GM19240 (cell line): ENCODE measurements around the gene MC2R.

Experiments
- DNase-seq: peaks from one replicate; pipeline ENCODE4 v3.0.0; 2011; ENCODE audit warnings: low spot score; ENCODE audit not compliant: insufficient read length

The MC2R gene

GRCh38 chr18:13915391-13915790 is at the start of gene MC2R:
TSS of gene MC2R (minus strand) at chr18:13915536. CDS start at chr18:13885518, 30,018 bp downstream.
- DNase-seq, result no peak

DNA sequence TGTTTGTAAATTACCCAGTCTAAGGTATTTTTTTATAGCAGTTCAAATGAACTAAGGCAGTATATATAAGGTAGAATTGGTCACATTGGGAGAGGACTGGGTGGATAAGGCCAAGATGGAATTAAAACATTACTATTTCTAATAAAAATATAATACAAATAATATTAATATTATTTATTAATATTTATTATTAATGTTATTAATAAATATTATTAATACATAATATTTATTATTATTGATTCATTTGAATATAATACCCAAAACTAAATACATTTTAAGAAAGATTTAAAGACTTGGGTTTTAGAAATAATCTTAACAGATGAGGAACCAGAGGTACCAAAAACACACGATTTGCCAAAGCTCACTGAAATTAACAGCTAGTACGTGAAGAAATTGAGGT is 30.5 kb upstream of the MC2R start:
- no peak for DNase-seq

DNA sequence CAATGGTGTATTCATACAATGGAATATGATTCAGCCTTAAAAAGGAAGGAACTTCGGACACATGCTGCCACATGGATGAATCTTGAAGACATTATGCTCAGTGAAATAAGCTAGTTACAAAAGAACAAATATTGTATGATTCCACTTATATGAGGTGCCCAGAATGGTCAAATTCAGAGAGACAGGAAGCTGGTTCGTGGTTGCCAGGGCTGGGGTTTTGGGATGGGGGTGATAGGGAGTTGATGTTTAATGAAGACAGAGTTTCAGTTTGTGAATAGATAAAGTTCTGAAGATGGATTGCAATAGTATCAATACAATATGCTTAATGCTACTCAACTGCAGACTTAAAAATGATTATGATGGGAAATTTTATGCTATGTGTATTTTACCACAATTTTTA is 28.0 kb upstream of the MC2R start:
- DNase-seq, result no peak

- no peak for DNase-seq
Measured at GRCh38 chr18:13940326-13940725, 25.0 kb upstream of the MC2R start.

- no peak for DNase-seq
Measured at GRCh38 chr18:13934676-13935075, 19.3 kb upstream of the MC2R start.

- no peak for DNase-seq
Measured at GRCh38 chr18:13934058-13934457, 18.7 kb upstream of the MC2R start.

DNA sequence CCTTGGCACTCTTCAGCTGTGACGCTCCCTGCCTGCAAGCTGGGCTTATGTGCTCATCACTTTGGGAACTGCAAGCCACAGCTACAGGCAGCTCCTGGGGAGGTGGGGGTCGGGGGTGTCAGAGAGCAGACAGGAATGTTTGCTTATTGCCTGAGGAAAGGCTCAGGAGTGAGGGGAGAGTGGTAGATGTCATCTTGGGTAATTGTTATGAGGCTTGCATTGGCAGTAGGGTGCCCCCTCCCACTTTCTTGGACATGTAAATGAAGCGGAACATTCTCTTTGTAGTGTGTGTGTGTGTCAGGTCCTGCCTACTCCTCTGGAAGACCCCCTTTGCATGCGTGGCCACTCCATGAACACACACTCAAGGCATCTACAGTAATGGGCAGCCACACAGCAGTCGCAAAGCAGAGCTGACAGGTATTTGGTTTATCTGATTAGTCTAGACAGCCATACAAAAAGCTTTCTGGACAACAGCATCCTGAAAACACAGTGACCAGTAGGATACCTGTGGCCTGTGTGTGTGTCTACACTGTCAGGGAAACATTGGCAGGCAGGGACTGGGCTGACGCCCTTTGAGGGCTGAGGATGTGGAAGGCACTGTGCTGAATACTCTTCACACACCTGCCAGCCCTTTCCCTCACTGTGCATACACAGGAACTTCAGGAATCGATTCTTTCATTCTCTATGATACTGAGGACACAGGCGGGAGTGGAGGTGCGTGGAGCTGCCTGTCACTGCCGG is 17.1 kb upstream of the MC2R start:
- no peak for DNase-seq

- DNase-seq, result no peak
Measured at GRCh38 chr18:13930964-13931363, 15.6 kb upstream of the MC2R start.

DNA sequence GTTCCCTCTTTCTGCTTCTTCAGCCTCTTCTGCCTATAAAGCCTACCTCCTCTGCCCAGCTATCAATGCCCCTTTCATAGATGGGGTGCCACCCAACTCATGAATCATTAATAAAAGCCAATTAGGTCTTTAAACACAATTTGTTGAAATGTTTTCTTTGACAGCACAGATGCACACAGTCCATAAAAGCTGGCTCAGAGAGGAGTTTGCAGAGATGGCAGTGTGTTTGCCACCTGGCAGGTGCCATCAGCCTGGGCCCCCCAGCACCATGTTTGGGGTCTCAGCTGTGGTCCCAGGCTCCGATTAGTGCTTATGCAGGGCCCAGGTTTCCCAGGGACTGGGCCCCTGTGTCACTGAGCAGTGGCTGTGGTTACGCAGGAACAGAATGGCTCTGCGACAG is 7.9 kb upstream of the MC2R start:
- DNase-seq, result no peak

GRCh38 chr18:13918898-13919297 is 3.6 kb upstream of the MC2R start:
- no peak for DNase-seq

DNA sequence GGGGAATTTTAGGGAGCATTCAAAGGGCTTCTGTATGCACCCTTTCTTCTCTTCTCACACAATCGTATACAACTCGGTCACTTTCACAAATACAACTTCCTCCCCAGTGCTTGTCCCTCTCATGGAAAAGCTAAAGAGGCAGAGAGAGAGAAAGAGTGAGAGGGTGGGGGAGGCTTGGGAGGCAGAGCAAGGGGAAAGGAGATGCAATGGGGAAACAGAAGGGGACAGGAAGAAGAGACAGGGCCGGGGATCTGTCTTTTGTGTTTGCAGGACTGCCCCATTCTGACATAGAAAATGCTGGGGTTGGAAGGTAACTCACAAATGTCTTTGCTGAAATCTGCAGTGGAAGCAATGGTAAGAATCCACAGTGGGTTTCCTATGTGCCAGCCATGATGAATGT is 2.1 kb upstream of the MC2R start:
- DNase-seq, result no peak

DNA sequence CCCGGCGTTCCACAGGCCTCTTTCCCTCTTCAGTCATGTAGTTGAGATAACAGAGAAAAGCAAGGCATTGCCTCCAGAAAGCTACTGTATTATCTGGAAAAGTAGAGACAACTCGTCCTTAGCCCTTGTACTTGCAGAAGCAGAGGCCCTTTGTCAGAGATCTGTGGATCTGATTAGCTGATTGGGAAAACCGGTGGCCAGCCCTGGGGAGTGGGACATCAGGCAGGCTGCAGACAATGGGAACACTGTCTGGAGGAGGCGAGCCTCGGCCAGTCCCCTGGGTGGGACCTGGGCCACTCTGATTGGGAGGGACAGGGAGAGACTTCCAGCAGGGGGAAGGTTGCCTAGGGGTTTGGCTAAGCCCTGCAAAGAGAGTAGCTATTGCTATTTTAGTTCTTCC is 1.2 kb upstream of the MC2R start:
- no peak for DNase-seq

GRCh38 chr18:13915995-13916431 is 677 bp upstream of the MC2R start:
- no peak for DNase-seq

DNA sequence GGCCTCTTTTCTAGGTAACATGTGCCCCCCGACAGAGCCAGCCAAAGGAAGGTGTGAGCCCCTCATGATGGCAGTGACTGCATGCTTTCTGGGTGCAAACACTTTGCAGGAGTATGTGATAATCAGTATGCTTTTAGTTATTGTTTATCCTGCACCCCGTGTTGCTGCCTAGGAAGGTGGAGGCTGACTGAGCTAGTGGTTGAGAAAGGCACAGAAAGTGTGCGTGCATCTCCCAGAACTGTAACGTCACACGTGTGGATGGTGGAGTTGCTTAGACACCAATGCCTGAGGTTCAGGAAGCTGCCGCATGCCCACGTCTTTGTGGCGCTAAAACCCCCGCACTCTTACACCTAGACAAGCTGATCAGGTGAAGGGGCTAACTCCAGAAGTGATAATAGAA is 580 bp downstream of the MC2R start:
- no peak for DNase-seq

GRCh38 chr18:13914170-13914569 is 1.2 kb downstream of the MC2R start:
- DNase-seq, result no peak

DNA sequence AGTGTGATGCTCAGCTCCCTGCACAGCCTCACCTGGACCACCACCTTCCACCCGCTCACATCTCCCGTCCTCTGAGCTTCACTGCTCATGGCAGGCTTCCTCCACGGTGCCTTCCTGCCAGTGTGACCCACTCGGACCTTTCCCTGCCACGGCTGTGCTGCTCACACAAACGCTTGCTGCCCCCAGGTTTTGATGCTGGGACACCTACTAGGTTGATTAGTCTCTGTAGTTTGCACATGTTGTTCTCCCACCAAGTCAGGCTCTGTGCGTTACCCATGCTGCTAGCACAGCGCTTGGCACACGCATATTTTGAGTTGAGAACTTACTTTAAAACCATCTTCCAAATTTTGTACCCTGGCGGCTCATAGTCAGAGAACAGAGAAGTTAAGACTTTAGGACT is 2.1 kb downstream of the MC2R start:
- DNase-seq, result no peak

GRCh38 chr18:13912601-13913000 is 2.7 kb downstream of the MC2R start:
- no peak for DNase-seq

DNA sequence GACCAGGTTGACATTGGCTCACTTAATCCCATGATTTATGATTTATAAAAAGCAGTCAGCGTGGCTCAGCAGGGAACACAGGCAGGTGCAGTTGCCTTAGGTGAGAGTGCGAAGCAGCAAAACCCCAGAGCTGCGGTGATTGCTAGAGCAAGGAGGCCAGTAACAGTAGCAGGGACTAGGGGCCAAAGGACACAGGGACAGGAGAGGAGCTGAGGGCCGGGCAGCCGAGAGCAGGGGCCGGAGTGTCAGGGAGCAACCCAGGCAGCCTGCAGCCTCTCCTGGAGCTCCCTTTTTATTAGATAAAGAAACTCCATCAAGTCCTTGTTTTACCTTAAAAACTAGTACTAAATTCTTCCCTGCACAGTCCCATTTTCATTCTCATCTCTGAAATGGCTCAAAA is 4.3 kb downstream of the MC2R start:
- DNase-seq, result no peak

DNA sequence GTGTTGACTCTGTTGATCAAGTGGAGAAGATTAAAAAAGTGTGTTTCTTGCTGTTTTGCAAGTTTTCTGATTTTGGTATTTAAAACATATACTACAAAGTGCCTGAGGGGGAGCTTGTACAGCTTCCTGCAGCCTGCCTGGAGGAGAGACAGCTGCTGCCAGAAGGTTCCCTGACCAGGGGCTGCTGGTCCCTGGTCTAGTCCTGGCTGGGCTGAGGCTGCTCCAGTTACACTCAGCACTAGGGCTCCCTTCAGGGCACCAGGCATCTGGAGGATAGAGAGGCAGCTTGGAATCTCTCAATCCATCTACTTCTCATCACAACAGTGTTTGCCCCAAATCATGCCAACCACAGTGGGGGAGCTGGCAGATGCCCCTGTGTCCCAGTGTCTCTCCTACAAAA is 4.8 kb downstream of the MC2R start:
- no peak for DNase-seq

DNA sequence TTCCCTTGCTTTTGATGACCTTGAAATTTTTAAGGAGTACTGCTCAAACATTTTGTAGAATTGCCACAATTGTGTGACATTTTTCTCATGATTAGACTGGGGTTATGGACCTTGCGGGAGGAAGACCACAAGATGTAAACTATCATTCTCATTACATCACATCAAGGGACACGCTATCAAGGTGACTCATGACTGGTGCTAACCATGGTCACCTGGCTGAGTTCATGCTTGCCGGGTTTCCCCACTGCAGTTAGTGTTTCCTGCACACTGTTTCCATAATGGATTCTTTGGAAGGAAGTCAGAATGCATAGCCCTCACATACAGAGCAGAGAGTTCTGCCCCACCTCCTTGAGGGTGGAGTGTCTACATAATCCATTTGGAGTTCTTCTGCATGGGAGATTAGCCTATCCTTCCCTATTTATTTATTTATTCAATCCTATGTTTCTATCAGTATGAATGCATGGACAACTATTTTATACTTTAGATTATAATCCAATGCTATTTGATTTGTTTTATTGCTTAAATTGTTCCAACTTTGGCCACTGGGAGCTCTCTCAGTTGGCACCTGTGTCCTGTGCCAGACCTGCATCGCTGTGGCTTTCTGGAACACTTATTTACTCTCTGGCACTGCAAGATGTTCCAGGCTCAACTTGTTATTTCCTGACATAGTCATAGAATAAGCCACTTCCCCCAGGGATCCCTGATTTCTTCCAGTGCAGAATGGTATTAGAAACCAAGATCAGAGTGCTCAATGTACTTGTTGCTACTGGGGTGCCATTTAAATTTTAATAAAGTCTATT is 6.0 kb downstream of the MC2R start:
- DNase-seq, result no peak

DNA sequence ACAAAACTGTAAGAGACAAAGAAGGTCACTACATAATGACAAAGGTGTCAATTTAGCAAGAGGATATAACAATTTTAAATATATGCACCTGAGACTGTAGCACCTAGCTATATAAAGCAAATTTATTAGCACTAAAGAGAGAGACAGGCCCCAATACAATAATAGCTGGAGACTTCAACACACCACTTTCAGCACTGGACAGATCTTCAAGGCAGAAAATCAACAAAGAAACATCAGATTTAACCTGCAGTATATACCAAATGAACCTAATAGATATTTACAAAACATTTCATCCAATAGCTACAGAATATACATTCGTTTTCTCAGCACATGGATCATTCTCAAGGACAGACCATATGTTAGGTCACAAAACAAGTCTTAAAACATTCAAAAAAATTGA is 14.7 kb downstream of the MC2R start:
- no peak for DNase-seq

GRCh38 chr18:13895505-13896033 is 19.8 kb downstream of the MC2R start:
- DNase-seq, result no peak

GRCh38 chr18:13894531-13894930 is 20.8 kb downstream of the MC2R start:
- DNase-seq, result no peak
